WTC11 (cell line): ENCODE results near the gene LAMA3. TPM values are rescaled to one million over a fixed set of nuclear protein-coding genes. Genes with fewer than 3 reads are reported as not detected.

Source experiments
- ATAC-seq: fragments of 200-7000 bp; cut with Tn5 transposase; 2 replicates; pipeline ENCODE4 v1.10.0; 2021; ENCODE audit warnings: mild to moderate bottlenecking, moderate library complexity
- CTCF ChIA-PET: fragments of 300-600 bp; sonication (Branson Sonifier 250); formaldehyde crosslinking; loops from one replicate; lab custom pipeline; 2021; ENCODE audit warnings: antibody characterized with exemption; lab: Charles Lee
- POLR2A ChIA-PET: fragments of 350-600 bp; sonication (Branson Sonifier 250); formaldehyde crosslinking; loops from one replicate; lab custom pipeline; 2021; ENCODE audit warnings: antibody characterized with exemption; lab: Charles Lee
- DNase-seq: peaks from one replicate; pipeline ENCODE4 v3.0.0; 2021; ENCODE audit warnings: low spot score
- H3K27ac Mint-ChIP-seq: 2 replicates; pipeline ENCODE4 v1.8.0; 2021; ENCODE audit warnings: mixed read lengths
- H3K27me3 Mint-ChIP-seq: 2 replicates; pipeline ENCODE4 v1.8.0; 2021; ENCODE audit warnings: low read depth, mild to moderate bottlenecking, moderate library complexity, mixed read lengths
- H3K36me3 Mint-ChIP-seq: 2 replicates; pipeline ENCODE4 v1.8.0; 2021; ENCODE audit warnings: mixed read lengths
- H3K4me1 Mint-ChIP-seq: 2 replicates; pipeline ENCODE4 v1.8.0; 2022; ENCODE audit warnings: mixed read lengths
- H3K4me3 Mint-ChIP-seq: 2 replicates; pipeline ENCODE4 v1.8.0; 2021; ENCODE audit warnings: mild to moderate bottlenecking, moderate library complexity, mixed read lengths
- H3K9me3 Mint-ChIP-seq: 2 replicates; pipeline ENCODE4 v1.8.0; 2021; ENCODE audit warnings: mixed read lengths
- ARID4B ChIP-seq: sonication (generic); formaldehyde crosslinking; IDR thresholded peaks from 2 replicates; pipeline ENCODE4 v1.8.0; 2023; ENCODE audit warnings: missing genetic modification reagents, mild to moderate bottlenecking, borderline replicate concordance
- ATF2 ChIP-seq: sonication (generic); formaldehyde crosslinking; IDR thresholded peaks from 2 replicates; pipeline ENCODE4 v1.8.1; 2022; ENCODE audit warnings: low read depth, missing genetic modification reagents, borderline replicate concordance
- CBFB ChIP-seq: sonication (generic); formaldehyde crosslinking; IDR thresholded peaks from 2 replicates; pipeline ENCODE4 v1.8.1; 2022; ENCODE audit warnings: mild to moderate bottlenecking, low read depth, missing genetic modification reagents
- CTCF ChIP-seq: fragments of 200-600 bp; IDR thresholded peaks from 2 replicates; pipeline ENCODE4 v1.8.0; 2022; ENCODE audit warnings: antibody characterized with exemption
- ELF4 ChIP-seq: sonication (generic); formaldehyde crosslinking; IDR thresholded peaks from 2 replicates; pipeline ENCODE4 v1.8.1; 2022; ENCODE audit warnings: low read depth, mild to moderate bottlenecking, moderate library complexity, missing genetic modification reagents
- GABPB1 ChIP-seq: sonication (generic); formaldehyde crosslinking; IDR thresholded peaks from 2 replicates; pipeline ENCODE4 v1.8.1; 2023; ENCODE audit warnings: mild to moderate bottlenecking, missing genetic modification reagents
- IRF2 ChIP-seq: sonication (generic); formaldehyde crosslinking; IDR thresholded peaks from 2 replicates; pipeline ENCODE4 v1.8.0; 2022; ENCODE audit warnings: low read depth, missing genetic modification reagents, borderline replicate concordance
- JAZF1 ChIP-seq: fragments of 250-450 bp; sonication (Bioruptor Pico); IDR thresholded peaks from 2 replicates; pipeline ENCODE4 v1.9.0; 2021; ENCODE audit warnings: moderate library complexity, mild to moderate bottlenecking, inconsistent platforms
- MXD4 ChIP-seq: fragments of 250-450 bp; sonication (Bioruptor Pico); IDR thresholded peaks from 2 replicates; pipeline ENCODE4 v1.8.0; 2021; ENCODE audit warnings: mild to moderate bottlenecking, moderate library complexity, borderline replicate concordance
- NR1H2 ChIP-seq: sonication (generic); formaldehyde crosslinking; IDR thresholded peaks from 2 replicates; pipeline ENCODE4 v1.9.0; 2021; ENCODE audit warnings: mild to moderate bottlenecking, moderate library complexity, missing genetic modification reagents
- NR2C2 ChIP-seq: sonication (generic); formaldehyde crosslinking; IDR thresholded peaks from 2 replicates; pipeline ENCODE4 v1.8.0; 2022; ENCODE audit warnings: mild to moderate bottlenecking, missing genetic modification reagents
- RELA ChIP-seq: sonication (generic); formaldehyde crosslinking; IDR thresholded peaks from 2 replicates; pipeline ENCODE4 v1.8.1; 2022; ENCODE audit warnings: missing genetic modification reagents, mild to moderate bottlenecking, borderline replicate concordance
- ZNF232 ChIP-seq: sonication (generic); formaldehyde crosslinking; IDR thresholded peaks from 2 replicates; pipeline ENCODE4 v1.8.0; 2022; ENCODE audit warnings: mild to moderate bottlenecking, missing genetic modification reagents
- ZNF396 ChIP-seq: fragments of 250-450 bp; sonication (Bioruptor Pico); IDR thresholded peaks from 2 replicates; pipeline ENCODE4 v1.8.0; 2021; ENCODE audit warnings: mild to moderate bottlenecking, moderate library complexity, borderline replicate concordance
- total RNA-seq: library from RNA; stranded (reverse); gene quantifications from 3 replicates; pipeline ENCODE4 v1.2.3, GENCODE V29; 2021
- TF ChIP-seq, protein P1 (sequence below): sonication (generic); formaldehyde crosslinking; IDR thresholded peaks from 2 replicates; pipeline ENCODE4 v1.8.1; 2023; ENCODE audit warnings: mild to moderate bottlenecking, moderate library complexity, missing genetic modification reagents

Gene LAMA3
- total RNA-seq, 1 experiment from 2014 or later, result 0.83 TPM

DNA sequence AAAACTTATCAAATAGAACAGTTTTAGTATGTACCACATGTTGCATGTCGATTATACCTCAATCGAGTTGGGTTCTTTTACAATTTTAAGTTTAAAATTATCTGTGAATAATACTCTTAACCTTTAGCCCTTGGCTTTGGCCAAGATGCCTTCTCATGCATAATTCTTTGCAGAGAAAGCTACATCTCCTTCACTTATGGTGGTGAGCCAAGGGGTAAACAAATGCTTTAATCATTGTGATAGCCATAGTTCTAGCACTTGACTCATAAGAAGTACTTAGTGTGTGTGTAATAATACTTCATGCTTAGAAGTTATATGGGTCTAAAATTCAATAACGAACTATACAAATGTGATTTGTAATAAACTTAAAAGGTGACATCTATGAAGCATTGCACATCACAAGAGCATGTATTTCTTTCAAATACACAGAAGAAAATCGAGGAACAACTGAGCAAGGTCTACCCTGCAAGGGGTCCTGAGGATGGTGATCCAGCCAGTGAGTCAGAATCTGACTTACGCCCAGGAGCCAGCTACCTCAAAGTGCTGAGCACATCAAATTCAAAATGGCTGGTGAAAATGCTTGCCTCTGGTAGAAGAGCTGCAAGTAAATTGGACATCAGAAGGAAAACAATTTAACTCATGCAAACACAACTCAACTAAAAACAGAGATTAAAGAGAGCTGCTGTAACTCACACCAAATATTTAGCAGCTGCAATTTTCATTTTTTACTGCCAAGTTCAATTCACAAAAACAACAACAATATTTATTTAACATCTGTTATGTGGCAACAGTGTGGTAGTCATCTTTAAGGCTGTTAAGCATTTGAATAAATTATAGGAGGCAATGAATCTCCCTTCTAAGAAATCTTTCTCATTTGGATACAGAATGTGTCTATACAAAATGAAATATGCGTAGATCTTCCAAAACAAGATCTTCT is 301.5 kb downstream of the LAMA3 start:
- Mint-ChIP-seq H3K4me1 (peaks cover 10% of the 10 kb centered on the region), H3K9me3 (no peaks in the 10 kb centered on the region), H3K27ac (no peak overlapping the region), H3K27me3 (no peaks in the 10 kb centered on the region), H3K4me3 (no peak overlapping the region), H3K36me3 (no peaks in the 10 kb centered on the region)
- POLR2A ChIA-PET, result no interaction called here
- CTCF ChIA-PET, result interaction anchor here (1.1 kb wide), 1 partner anchor 72 kb away, joined by 3 read pairs; no protein-coding TSS in a partner anchor
- no peak for TF ChIP-seq NR1H2 (CRISPR knock-in tag)
- TF ChIP-seq ELF4 (CRISPR knock-in tag), result no peak
- TF ChIP-seq CBFB (CRISPR knock-in tag), result no peak
- no peak for TF ChIP-seq ZNF232 (CRISPR knock-in tag)
- no peak for TF ChIP-seq ARID4B (CRISPR knock-in tag)
- no peak for TF ChIP-seq CTCF
- TF ChIP-seq RELA, result no peak
- TF ChIP-seq GABPB1 (CRISPR knock-in tag), result no peak
- no peak for TF ChIP-seq IRF2 (CRISPR knock-in tag)
- TF ChIP-seq ATF2 (CRISPR knock-in tag), result no peak
- ATAC-seq (no peak), DNase-seq (no peak)

- peak; percentile 39; the same call in 1 of the 2 replicates for ATAC-seq
- H3K4me3 Mint-ChIP-seq, result no peak overlapping the region
- CTCF ChIA-PET, result no interaction called here
Observed at GRCh38 chr18:23992089-23992940, 303.1 kb downstream of the LAMA3 start.

DNA sequence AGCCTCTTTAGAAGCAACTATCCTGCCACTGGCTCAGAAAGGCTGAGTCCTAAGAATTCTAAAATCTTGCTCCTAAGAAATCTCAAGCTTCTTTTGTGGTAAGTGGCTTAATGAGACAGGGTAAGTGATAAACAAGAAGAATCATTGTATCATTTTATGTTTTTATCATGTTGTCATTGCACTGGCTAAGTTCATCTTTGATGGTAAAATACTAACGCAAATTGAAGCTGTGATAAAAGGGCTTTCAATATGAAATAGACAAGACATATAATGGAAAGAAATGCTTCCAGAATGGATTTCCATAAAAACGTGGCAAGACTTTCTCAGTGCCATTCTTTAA is 303.7 kb downstream of the LAMA3 start:
- H3K27ac Mint-ChIP-seq, result no peak overlapping the region
- TF ChIP-seq, protein P1, sequence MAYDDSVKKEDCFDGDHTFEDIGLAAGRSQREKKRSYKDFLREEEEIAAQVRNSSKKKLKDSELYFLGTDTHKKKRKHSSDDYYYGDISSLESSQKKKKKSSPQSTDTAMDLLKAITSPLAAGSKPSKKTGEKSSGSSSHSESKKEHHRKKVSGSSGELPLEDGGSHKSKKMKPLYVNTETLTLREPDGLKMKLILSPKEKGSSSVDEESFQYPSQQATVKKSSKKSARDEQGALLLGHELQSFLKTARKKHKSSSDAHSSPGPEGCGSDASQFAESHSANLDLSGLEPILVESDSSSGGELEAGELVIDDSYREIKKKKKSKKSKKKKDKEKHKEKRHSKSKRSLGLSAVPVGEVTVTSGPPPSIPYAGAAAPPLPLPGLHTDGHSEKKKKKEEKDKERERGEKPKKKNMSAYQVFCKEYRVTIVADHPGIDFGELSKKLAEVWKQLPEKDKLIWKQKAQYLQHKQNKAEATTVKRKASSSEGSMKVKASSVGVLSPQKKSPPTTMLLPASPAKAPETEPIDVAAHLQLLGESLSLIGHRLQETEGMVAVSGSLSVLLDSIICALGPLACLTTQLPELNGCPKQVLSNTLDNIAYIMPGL (CRISPR knock-in tag), result no peak
- TF ChIP-seq JAZF1 (CRISPR knock-in tag) (no peak), ZNF396 (CRISPR knock-in tag) (no peak)

More at GRCh38 chr18:23992089-23992940, 303.1 kb downstream of the LAMA3 start:
- Mint-ChIP-seq H3K36me3 (no peaks in the 10 kb centered on the region), H3K9me3 (no peaks in the 10 kb centered on the region), H3K27ac (no peak overlapping the region), H3K4me1 (peaks cover 10% of the 10 kb centered on the region), H3K27me3 (no peaks in the 10 kb centered on the region)
- POLR2A ChIA-PET, result no interaction called here
- DNase-seq, result no peak
- TF ChIP-seq GABPB1 (CRISPR knock-in tag) (no peak), NR2C2 (CRISPR knock-in tag) (no peak), MXD4 (CRISPR knock-in tag) (no peak)

More for the DNA sequence above, 303.7 kb downstream of the LAMA3 start:
- Mint-ChIP-seq H3K9me3 (no peaks in the 10 kb centered on the region), H3K4me3 (no peak overlapping the region), H3K36me3 (no peaks in the 10 kb centered on the region), H3K27me3 (no peaks in the 10 kb centered on the region), H3K4me1 (peaks cover 10% of the 10 kb centered on the region)
- ATAC-seq, result no peak
- ChIA-PET CTCF (interaction anchor here (1.1 kb wide), 1 partner anchor 31 kb away, joined by 3 read pairs; no protein-coding TSS in a partner anchor), POLR2A (no interaction called here)
- DNase-seq, result no peak
